ENCODE measurements around the gene PTRH1.
"Not testable (repeated sequence)": the region's sequence is repeated elsewhere in the genome, so short reads cannot be mapped to it uniquely, and the experiment has no call there.

PTRH1 gene, protein sequence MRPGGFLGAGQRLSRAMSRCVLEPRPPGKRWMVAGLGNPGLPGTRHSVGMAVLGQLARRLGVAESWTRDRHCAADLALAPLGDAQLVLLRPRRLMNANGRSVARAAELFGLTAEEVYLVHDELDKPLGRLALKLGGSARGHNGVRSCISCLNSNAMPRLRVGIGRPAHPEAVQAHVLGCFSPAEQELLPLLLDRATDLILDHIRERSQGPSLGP

DNA sequence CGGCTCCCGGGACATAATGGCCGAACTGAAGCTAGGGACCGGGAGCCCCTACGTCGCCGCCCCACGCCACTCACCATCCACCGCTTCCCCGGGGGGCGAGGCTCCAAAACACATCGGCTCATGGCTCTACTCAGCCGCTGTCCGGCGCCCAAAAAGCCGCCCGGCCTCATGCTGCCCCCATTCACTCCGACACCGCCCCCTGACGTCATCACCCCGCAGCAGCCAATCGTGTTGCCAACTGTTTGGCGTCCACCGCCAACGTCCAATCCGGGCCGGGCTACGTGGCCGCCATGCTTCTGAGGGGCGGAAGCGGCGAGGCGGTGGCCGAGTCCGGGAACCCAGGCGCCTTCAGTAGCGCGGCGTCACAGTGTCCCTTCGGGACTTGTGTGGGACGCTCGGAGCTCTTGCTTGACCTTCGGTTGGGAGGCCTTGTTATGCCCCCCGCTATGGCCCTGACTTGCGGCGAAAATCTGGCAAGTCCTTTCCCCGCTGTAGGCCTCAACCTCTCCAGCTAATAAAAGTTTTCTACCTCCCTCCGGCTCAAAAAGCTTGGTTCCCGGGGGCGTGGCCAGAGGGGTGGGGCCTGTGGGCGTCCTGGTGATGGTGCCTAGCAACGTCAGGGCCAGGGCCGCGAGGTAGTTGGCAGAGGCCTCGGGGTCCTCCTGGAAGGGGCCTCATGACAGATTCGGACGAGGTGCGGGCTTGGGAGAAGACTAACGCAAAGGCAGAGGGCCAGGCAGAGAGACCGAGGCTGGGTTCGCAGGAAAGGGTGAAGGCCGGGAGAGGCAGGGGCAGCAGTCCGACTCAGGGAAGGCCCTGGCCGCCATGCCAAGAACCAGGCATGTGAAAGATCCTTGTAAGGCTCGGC lies at the start of gene PTRH1, which contains the start of gene TTC16:
Gene PTRH1, minus strand, starts transcription at position 194 of the 868 bp plus-strand sequence. Its CDS starts 24 bp downstream, at position 170.
Gene TTC16, plus strand, starts transcription at position 610 of the 868 bp plus-strand sequence. Its CDS starts 67 bp downstream, at position 677.
- peak; percentile 96 for DNase-seq

DNA sequence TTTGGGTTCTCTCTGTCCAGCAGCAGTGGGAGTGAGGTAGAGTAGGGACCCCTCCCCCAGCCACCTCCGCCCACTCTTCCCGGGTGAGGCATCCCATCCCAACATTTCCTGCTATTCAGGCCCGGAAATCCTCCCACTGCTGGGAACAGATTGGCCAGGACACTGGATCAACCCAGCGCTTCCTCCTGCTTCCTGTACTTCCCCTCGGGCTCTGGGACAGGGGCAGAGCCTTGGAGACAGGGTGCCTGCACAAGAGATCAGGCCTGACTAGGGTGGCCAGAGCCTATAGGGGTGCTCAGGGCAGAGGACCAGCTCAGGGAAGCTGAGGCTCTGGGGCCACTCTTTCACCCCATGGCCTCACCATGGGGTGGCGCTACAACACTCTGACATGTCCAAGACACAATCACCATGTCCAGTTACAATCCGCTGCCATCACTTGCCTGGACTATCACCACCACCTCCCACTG lies 48.5 kb upstream of the PTRH1 start:
- no peak for DNase-seq

DNA sequence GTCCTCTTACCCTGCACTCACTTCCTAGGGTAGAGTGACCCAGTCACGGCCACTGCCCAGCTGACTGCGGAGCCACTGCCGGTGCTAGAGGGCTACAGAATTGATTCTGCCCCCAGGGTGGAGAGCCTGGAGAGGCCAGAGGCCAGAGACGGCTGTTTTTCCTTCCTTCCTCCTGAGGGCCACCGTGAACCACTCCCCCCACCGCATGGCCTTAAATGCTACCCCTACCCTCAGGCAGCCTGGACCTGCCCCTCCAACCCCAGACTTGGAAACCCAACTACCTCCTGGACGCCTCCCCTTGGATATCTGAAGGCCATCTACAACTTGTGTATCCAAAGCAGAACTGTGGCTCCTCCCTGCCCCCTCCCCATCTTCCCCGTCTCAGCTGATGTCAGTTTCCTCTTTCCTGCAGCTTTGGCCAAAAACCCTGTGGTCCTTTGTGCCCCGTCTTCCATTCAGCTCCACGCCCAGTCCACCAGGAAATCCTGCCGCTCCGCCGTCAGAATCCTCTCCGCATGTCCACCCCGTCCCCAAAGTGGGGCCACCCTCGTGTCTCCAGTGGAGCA lies 46.7 kb upstream of the PTRH1 start:
- no peak for DNase-seq

DNA sequence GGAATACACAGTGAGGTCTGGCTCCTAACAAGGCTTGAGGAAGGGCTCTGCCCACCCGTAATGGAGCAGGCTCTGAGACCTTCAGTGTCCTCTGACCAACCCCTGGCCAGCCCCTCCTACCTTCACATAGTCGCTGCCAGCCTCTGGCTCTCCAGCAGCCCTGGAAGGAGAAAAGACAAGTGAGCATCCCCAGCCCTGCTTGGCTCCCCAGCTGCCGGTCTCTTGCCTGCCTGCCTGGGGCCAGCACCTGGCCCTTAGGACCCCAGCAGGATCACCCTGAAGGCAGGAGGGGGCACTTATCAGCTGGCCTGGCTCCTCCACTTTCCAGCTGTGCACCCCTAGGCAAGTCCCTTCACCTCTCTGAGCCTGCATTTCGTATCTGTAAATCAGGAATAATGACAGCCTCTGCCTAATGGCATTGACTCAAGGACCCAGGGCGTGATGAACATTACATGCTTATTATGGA lies 46.1 kb upstream of the PTRH1 start:
- DNase-seq = no peak

DNA sequence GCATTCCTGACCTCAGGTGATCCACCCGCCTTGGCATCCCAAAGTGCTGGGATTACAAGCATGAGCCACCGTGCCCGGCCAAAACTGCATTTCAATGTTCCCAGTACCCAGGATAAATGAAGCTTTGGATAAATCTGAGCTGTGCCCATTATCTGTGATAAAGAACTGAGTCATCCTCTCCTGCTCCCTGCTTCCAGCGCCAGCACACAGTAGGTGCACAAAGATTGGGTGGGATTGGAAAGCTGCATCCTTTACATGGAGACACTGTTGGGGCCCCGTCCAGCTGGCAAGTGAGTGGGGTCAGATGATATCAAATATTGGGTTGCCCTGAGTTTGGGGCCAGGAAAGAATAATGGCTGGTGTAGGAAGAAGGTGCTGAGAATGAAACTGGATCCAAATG lies 45.6 kb upstream of the PTRH1 start:
- DNase-seq = no peak

DNA sequence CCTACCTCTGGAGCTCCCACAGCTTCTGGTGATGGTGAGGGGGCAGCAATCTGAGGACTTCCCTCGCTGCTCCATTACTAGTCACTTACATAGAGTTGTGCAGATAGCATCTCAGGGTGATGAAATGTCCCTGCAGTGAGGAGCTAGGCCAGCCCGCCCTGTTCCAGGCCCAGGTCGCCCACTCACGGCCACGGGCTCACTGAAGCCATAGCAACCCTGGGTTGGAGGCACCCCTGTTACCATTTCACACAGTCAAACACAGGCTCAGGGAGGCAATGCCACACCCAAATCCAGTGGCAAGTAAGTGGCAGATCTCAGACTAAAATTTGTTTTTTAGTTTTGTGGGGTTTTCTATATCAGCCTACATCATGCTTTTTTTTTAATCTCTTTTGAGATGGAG lies 43.4 kb upstream of the PTRH1 start:
- no peak for DNase-seq

DNA sequence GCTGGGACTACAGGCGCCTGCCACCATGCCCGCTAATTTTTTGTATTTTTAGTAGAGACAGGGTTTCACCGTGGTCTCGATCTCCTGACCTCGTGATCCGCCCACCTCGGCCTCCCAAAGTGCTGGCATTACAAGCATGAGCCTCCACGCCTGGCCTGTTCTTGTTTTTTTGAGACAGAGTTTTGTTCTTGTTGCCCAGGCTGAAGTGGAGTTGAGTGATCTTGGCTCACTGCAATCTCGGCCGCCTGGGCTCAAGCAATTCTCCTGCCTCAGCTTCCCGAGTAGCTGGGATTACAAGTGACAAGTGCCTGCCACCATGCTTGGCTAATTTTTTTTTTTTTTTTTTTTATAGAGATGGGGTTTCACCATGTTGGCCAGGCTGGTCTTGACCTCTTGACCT lies 41.3 kb upstream of the PTRH1 start:
- not testable (repeated sequence) for DNase-seq

DNA sequence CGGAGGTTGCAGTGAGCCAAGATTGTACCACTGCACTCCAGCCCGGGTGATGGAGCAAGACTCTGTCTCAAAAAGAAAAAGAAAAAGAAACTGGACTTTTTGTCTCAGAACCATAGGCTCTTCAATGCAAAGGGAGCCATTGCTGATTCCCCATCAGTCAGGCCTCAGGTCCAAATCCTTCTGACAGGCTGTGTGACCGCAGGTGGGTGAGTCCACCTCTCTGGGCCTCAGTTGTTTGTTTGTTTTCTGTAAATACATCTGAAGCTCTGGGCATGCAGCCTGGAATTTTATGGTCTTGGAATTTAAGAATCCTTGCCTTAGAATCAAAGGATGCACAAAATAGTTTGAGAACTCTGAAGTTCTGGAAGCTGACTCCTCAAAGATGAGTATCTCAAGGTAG lies 40.8 kb upstream of the PTRH1 start:
- no peak for DNase-seq

DNA sequence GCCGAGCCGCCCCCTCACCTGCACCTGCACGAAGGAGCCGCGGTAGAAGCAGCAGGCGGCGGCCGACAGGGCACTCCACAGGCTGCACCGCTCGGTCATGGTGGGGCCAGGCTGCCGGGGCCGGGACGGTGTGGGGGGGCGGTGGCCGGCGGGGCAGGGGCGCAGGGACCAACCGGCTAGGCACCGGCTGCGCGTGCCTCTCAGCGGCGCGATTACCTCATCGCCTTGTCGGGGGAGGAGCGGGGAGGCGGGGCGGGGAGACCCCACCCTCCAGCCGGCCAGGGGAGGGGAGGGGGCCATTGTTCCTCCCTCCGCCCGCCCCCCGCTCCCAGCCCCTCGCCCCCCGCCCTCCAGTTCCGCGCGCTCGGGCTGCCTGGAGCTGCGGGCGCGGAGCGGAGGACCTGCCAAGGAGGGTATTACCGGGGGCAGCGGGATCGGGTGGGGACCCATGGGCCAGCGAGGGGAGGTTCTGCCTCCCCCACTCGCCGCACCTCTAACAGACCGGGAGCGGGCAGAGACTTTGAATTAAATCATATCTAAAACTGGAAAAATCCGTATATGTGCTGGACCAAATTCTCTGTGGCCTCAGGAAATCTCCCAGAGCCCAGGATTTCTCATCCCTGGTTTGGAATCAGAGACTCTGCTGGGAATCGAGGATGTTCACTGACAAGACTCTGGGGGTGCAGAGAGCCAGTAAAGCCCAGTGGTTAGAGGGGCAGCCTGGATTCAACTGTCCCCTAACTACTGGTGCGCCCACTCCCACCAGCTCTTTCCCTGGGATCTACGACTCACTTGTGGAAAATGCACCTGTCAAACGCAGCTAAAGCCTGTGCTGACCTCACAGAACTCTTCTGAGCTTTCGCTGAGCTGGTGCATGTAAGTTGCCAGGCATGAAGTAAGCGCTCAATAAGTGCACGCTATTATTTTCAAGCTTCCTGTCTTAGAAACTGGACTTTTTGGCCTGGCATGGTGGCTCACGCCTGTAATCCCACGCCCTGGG lies 39.9 kb upstream of the PTRH1 start:
- no peak for DNase-seq

DNA sequence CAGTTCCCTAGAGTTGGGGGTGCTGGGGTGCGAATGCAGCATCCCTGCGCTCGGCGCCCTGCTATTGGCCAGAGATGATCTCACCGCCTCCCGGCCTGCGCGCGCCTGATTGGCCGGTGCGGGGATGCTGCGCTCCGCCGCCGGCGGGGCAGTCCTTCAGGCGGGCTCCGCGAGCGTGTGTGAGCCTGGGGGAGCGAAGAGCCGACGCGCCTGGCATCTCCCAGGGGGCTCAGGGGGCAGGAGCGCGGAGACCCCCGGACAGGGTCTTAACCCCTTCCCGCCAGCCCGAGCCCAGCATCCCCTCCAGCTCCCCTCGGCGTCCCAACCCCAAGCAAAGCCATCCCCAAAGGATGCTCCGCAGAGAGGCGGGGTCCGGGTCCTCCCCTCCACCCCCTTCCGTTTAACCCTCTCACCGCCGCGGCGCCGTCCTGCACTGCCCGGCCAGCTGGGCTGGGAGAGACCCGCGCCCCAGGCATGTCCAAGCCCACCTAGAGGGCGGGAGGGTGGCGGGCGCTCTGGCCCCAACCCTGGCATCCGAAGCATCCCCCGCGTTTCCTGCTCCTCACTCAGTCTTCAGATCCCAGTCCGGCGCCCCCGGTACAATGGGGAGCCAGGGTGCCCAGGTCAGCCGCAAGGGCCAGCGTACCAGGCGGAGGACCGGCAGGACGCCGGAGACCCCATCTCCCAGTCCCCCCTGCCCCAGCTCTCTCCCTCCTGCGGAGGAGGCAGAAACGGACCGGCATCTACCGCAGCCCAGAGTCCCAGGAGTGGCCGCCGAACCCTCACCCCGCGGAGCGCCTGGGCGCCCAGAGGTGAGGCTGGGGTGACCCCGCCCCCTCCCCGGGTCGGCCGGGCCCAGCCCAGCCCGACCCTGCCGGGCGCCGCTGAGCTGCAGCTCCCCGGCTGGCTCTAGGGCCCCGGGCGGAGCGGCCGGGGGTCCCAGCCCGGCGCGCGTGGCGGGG lies 38.9 kb upstream of the PTRH1 start:
- no peak for DNase-seq

DNA sequence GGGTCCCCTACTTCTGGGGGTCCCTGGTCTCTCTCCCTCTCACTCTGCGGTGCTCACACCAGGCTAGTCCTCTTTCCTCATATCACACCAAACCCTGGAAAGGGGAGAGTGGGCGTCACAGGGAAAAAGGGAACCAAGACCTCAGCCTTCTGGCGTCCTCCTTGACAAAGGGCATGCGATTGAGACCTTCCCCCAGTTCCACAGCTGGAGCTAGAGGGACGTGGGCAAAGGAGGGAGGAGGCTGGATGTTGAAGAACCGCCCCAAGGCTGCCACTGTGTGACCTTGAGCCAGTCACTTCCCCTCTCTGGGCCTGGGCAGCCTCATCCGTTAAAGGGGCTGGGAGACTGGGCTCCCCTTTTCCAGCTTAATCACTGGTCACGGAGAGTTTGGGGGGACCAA lies 38.2 kb upstream of the PTRH1 start:
- DNase-seq = no peak

DNA sequence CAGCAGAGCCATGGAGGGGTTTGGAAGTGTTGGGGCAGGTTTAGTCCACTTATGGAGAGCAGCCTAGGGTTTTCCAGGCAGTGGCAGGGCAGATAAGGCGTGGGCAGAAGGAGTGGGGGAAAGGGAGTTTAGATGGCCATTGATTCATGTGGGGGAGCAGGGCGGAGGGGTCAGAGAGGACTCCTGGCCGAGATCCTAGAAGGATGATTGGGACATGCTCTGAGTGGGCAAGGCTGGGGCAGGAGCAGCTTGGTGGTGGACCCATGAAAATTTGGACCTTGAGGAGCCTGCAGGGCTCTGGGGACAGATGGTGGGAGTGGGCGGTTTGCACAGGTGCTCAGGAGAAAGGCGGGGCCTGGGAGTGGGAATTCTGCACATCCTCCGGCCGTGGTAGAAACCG lies 37.7 kb upstream of the PTRH1 start:
- no peak for DNase-seq

DNA sequence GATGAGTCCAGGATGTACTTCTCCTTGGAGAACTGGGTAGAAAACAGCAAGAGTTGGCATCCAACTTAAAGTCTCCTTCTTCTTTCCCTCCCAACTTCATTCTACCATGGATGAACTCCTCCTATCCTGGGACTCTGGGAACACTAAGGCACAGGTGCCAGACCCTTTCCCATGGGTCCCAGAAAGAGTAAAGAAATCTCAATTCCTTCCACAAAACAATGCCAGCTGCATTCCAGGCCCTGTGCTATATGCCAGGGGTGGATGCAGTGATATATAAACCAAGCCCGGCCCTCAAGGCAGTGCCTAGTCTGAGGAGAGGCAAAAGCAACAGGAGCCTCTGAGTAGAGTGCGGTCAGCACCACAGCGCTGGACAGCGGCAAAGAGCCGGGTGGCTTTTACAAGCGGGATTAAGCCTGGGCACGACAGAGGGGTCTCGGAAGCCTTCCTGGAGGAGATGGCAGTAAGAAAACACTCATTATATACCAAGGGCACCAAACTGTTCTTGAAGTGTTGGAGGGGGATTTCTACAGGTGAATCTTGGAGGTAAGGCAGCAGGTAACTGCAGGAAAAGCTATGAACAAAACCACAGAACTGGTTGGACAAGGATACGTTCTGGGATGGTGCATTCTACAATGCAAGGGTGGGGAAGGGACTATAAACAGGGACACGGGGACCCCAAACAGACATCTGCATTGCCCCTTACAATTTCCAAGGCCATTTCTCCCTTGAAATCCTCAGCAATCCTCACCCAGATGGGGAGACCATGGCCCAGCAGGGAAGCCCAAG lies 36.0 kb upstream of the PTRH1 start:
- no peak for DNase-seq

DNA sequence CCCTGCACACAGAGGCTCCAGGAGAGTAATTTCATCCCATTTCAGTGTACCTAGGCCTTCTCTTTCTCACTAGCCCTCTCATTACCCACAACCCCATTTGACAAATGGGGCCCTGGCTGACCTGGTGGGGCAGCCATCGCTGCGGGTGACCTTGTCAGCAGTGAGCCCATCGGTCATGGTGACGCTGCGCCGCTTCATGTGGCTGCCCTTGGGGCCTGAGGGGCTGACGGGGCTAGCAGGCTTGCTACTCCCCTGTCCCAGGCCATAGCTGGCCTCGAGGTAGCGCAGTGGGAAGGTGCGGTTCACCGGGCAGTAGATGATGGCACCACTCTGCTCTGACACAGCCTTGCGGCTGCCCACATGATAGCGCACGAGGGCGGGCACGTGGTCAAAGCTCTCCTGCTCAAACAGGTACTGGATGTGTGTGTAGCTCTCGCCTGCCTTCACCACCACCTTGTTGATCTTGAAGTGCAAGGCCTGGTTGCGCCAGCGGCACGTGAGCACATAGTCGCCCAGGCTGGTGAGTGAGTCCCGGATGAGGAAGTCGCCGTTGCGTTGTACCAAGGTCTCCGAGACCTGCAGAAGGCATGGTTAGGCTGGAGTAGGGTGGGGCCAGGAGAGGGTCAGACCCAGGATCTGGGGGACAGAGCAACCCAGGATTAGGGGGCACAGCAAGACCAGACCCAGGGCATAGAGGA lies 33.8 kb upstream of the PTRH1 start:
- DNase-seq = no peak

DNA sequence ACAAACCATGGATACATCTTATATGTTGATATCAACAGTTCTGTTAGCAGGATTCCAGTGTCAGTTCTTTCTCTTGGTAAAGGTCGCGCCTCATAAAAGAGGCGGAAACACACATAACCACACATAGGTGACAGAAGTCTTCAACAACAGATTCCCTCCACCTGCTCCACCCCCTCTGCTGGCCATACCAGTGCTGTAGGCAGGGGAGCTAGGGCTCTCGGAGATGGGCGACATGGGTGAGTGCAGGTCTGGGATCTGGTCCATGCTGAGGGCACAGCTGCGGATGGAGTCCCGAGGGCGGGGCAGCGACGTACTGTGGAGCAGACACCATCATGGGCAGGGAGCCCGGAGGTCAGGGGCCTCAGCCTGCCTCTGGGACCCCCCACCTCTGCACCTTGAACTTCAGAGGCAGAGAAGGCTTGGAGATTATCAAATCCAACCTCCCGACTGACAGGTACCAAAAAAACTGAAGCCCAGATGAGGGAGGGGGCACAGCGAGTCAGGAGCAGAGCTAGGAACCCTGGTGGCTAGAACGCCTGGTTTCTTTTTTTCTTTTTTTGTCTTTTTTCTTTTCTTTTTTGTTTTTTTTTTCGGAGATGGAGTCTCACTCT lies 31.6 kb upstream of the PTRH1 start:
- DNase-seq = no peak

DNA sequence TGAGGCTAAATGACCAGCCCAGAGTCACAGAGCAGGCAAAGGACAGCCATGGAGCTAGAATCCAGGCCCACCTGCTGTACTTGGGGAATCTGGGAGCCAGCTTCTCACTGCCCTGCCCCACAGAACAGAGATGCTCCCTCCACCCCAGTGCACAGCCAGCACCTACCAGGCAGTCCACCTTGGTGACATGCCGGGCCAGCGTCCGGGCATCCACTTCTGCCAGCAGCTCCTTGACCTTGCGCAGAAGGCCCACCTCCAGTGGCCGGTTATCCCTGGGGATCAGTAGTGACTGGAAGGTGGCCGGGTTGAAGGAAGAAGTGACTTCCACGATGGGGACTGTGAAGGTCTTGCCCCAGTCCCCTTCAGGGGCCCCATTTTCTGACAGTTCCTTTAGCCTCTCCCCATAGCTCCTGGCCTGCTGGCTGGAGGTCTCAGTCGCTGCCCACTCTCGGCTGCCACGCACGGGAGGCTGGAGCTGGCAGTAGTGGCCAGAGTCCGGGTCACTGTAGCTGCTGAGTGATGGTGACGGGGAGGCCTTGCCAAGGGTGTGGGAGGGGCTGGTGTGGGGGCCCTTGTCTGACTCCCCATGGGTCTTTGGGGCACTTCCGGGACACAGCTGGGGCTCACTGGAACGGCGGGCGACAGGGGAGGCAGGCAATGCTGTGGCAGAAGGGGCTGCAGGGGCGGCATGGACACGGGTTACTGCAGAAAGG lies 29.1 kb upstream of the PTRH1 start:
- no peak for DNase-seq

DNA sequence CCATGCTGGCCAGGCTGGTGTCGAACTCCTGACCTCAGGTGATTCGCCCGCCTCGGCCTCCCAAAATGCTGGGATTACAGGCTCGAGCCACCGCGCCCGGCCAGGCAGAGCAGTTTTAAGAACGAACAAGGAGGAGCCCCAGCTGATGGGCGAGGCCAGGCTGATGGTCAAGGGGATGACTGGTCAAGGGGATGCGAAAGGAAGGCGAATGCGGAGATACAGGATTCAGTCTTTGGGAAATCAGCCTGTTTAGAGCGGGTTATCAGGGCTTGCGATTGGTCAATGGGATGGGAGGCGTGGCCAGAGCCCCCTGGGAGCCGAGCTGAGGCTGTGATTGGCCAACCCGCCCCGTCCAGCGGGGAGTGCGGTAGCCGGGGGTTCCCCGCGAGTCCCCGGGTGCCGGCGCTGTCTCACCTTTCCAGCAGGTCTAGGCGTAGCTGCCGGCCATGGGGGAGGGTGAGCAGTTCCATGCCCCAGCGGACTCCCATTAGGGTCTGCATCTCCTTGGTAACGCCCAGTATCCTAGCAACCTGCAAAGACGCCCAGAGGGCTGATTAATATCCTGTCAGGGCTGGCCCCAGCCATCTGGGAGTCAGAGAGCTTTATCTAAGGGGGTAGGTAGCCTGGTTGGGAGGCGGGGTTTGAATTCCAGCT lies 27.1 kb upstream of the PTRH1 start:
- no peak for DNase-seq

DNA sequence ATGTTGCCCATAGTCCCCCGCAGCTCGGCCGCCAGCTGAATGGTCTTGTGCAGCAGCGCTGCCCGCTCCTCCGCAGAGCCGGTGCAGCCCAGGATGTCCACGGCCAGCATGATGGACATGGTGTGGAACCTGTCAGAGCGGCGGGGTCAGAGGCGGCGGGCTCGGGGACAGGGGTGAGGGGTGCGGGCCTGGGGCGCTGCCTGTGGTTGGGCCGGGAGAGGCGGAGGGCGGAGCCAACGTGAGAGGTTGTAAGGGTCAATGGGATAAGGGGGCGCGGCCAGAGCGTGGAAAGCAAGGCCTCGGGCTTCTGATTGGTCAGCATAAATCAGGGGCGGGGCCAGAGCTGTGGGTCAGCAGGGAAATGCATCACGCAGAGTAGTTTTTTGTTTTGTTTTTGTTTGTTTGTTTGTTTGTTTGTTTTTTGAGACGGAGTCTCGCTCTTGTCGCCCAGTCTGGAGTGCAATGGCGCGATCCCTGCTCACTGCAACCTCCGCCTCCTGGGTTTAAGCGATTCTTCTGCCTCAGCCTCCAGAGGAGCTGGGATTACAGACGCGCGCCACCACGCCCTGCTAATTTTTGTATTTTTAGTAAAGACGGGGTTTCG lies 26.5 kb upstream of the PTRH1 start:
- DNase-seq = no peak

Measured in activated CD4-positive, alpha-beta T cell treated with anti-CD3 and anti-CD28 coated beads, Interleukin-2, amount 50 U/mL, for 16 hours (primary cell).